Trophoblast cell (in vitro differentiated cells and primary cell): Measurements from ENCODE around the gene C2CD4D.

Experiments
- DNase-seq, 2 donors: peaks; one replicate each; pipeline ENCODE4 v3.0.0-alpha.2; 2016
- H2AFZ ChIP-seq: 2 replicates; pipeline ENCODE4 v1.6.1; 2013; ENCODE audit warnings: low read length, moderate library complexity, mild to moderate bottlenecking; ENCODE audit not compliant: insufficient read depth, poor library complexity
- H2AK5ac ChIP-seq: 2 replicates; pipeline ENCODE4 v1.6.1; 2013; ENCODE audit warnings: mild to moderate bottlenecking, low read length
- H2BK120ac ChIP-seq: 2 replicates; pipeline ENCODE4 v1.6.1; 2013; ENCODE audit warnings: low read length, mild to moderate bottlenecking, moderate library complexity; ENCODE audit not compliant: insufficient read depth, poor library complexity
- H2BK12ac ChIP-seq: 2 replicates; pipeline ENCODE4 v1.6.1; 2013; ENCODE audit warnings: mild to moderate bottlenecking, low read length, moderate library complexity
- H2BK5ac ChIP-seq: 2 replicates; pipeline ENCODE4 v1.6.1; 2013; ENCODE audit warnings: low read length, low read depth, moderate library complexity, mild to moderate bottlenecking; ENCODE audit not compliant: poor library complexity
- H3K14ac ChIP-seq: 2 replicates; pipeline ENCODE4 v1.6.1; 2013; ENCODE audit warnings: mild to moderate bottlenecking, low read length
- H3K18ac ChIP-seq: 2 replicates; pipeline ENCODE4 v1.6.1; 2013; ENCODE audit warnings: mild to moderate bottlenecking, low read length
- H3K23ac ChIP-seq: 2 replicates; pipeline ENCODE4 v1.6.1; 2013; ENCODE audit warnings: low read length
- H3K27ac ChIP-seq: 2 replicates; pipeline ENCODE4 v1.5.1; 2013; ENCODE audit warnings: low read depth, mild to moderate bottlenecking, inconsistent platforms, low read length, moderate library complexity
- H3K27me3 ChIP-seq: 2 replicates; pipeline ENCODE4 v1.6.1; 2013; ENCODE audit warnings: inconsistent platforms, mild to moderate bottlenecking, low read length, moderate library complexity; ENCODE audit not compliant: insufficient read depth
- H3K36me3 ChIP-seq, 2 experiments: 1 replicate in 1 of 2; 2 replicates in 1 of 2; pipeline ENCODE4 v1.6.1; 2013; ENCODE audit warnings: low read length in 2 of 2, mild to moderate bottlenecking in 2 of 2, moderate library complexity in 1 of 2; ENCODE audit not compliant: insufficient read depth in 2 of 2, control insufficient read depth in 1 of 2
- H3K4ac ChIP-seq: 2 replicates; pipeline ENCODE4 v1.6.1; 2013; ENCODE audit warnings: low read depth, mild to moderate bottlenecking, low read length, moderate library complexity
- H3K4me1 ChIP-seq, 2 experiments: 1 replicate in 1 of 2; 2 replicates in 1 of 2; pipeline ENCODE4 v1.6.1; 2013; ENCODE audit warnings: low read length in 2 of 2, mild to moderate bottlenecking in 2 of 2, moderate library complexity in 1 of 2; ENCODE audit not compliant: insufficient read depth in 2 of 2, control insufficient read depth in 1 of 2
- H3K4me2 ChIP-seq: 2 replicates; pipeline ENCODE4 v1.6.1; 2013; ENCODE audit warnings: inconsistent platforms, mild to moderate bottlenecking, low read length, moderate library complexity
- H3K4me3 ChIP-seq: 2 replicates; pipeline ENCODE4 v1.5.1; 2013; ENCODE audit warnings: mild to moderate bottlenecking, low read depth, low read length, inconsistent platforms
- H3K79me1 ChIP-seq: one replicate; pipeline ENCODE4 v1.6.1; 2013; ENCODE audit warnings: low read length
- H3K79me2 ChIP-seq: 2 replicates; pipeline ENCODE4 v1.6.1; 2013; ENCODE audit warnings: low read length, mild to moderate bottlenecking; ENCODE audit not compliant: control insufficient read depth, insufficient read depth, poor library complexity
- H3K9ac ChIP-seq: 2 replicates; pipeline ENCODE4 v1.6.1; 2013; ENCODE audit warnings: mild to moderate bottlenecking, low read length
- H3K9me3 ChIP-seq: 2 replicates; pipeline ENCODE4 v1.6.1; 2013; ENCODE audit warnings: low read depth, mild to moderate bottlenecking, control low read depth, inconsistent platforms, low read length; ENCODE audit not compliant: insufficient read depth
- H4K12ac ChIP-seq: 2 replicates; pipeline ENCODE4 v1.6.1; 2013; ENCODE audit warnings: low read depth, mild to moderate bottlenecking, low read length, moderate library complexity
- H4K8ac ChIP-seq: 2 replicates; pipeline ENCODE4 v1.6.1; 2013; ENCODE audit warnings: low read depth, mild to moderate bottlenecking, low read length, moderate library complexity
- H4K91ac ChIP-seq: one replicate; pipeline ENCODE4 v1.6.1; 2013; ENCODE audit warnings: low read depth, mild to moderate bottlenecking, low read length, moderate library complexity
- WGBS: extraction: QIAGEN DNeasy Blood & Tissue Kit; methylation state at CpG from one replicate; pipeline ENCODE4 v1.1.7; 2013; ENCODE audit warnings: missing lambda C conversion rate; ENCODE audit not compliant: insufficient read length, insufficient coverage; ENCODE audit errors: extremely low coverage; 5-methylcytosine and 5-hydroxymethylcytosine counted together

C2CD4D gene

GRCh38 chr1:151814971-151815545, 24.6 kb downstream of the C2CD4D start:
- Histone ChIP-seq H3K4me2 (no peak overlapping the region), H2AK5ac (no peak overlapping the region), H4K8ac (no peak overlapping the region), H3K23ac (no peak overlapping the region), H3K4me1 (no peaks in the 10 kb centered on the region), H3K36me3 (no peaks in the 10 kb centered on the region), H3K27ac (no peak overlapping the region), H2BK12ac (no peak overlapping the region), H2AFZ (no peak overlapping the region), H3K14ac (no peak overlapping the region), H2BK5ac (no peak overlapping the region), H3K18ac (no peak overlapping the region), H3K4me3 (no peak overlapping the region), H3K9ac (no peak overlapping the region), H4K12ac (no peak overlapping the region), H2BK120ac (no peak overlapping the region), H3K79me2 (no peaks in the 10 kb centered on the region), H3K9me3 (no peaks in the 10 kb centered on the region), H3K4ac (no peak overlapping the region), H3K27me3 (no peaks in the 10 kb centered on the region), H4K91ac (no peak overlapping the region), H3K79me1 (no peaks in the 10 kb centered on the region)
- no CpG with 5 or more reads among the region's 8 CpGs for WGBS
- no peak for DNase-seq

GRCh38 chr1:151814426-151814825, 25.2 kb downstream of the C2CD4D start:
- H2BK12ac ChIP-seq: no peak overlapping the region

GRCh38 chr1:151813271-151813977, 26.2 kb downstream of the C2CD4D start:
- Histone ChIP-seq H2BK5ac (no peak overlapping the region), H3K36me3 (no peaks in the 10 kb centered on the region), H3K4me3 (no peak overlapping the region), H3K4me1 (no peaks in the 10 kb centered on the region), H3K9ac (no peak overlapping the region), H2BK120ac (no peak overlapping the region), H3K23ac (no peak overlapping the region), H3K79me1 (no peaks in the 10 kb centered on the region), H3K27ac (no peak overlapping the region), H4K8ac (no peak overlapping the region), H3K4ac (no peak overlapping the region), H2AFZ (no peak overlapping the region), H3K79me2 (no peaks in the 10 kb centered on the region), H3K4me2 (no peak overlapping the region), H3K27me3 (no peaks in the 10 kb centered on the region), H2BK12ac (no peak overlapping the region), H3K9me3 (no peaks in the 10 kb centered on the region), H4K12ac (no peak overlapping the region), H4K91ac (no peak overlapping the region), H3K18ac (no peak overlapping the region), H2AK5ac (no peak overlapping the region), H3K14ac (no peak overlapping the region)
- no CpG with 5 or more reads among the region's 12 CpGs for WGBS
- DNase-seq: no peak

More at GRCh38 chr1:151814426-151814825, 25.2 kb downstream of the C2CD4D start:
- Histone ChIP-seq H3K18ac (no peak overlapping the region), H3K23ac (no peak overlapping the region), H3K4ac (no peak overlapping the region), H2BK5ac (no peak overlapping the region), H3K36me3 (no peaks in the 10 kb centered on the region), H2AFZ (no peak overlapping the region), H4K12ac (no peak overlapping the region), H3K4me2 (no peak overlapping the region), H3K4me3 (peak overlapping the region; percentile 15), H2BK120ac (no peak overlapping the region), H3K4me1 (no peaks in the 10 kb centered on the region), H3K27me3 (no peaks in the 10 kb centered on the region), H3K9ac (no peak overlapping the region), H2AK5ac (no peak overlapping the region), H4K8ac (no peak overlapping the region), H3K79me2 (no peaks in the 10 kb centered on the region), H3K27ac (no peak overlapping the region), H3K79me1 (no peaks in the 10 kb centered on the region), H4K91ac (no peak overlapping the region), H3K14ac (no peak overlapping the region), H3K9me3 (no peaks in the 10 kb centered on the region)
- DNase-seq: no peak
- no CpG with 5 or more reads among the region's 15 CpGs for WGBS

GRCh38 chr1:151811181-151811580, 28.4 kb downstream of the C2CD4D start:
- H2BK5ac ChIP-seq: no peak overlapping the region
- peak; percentile 16 to 68 for DNase-seq
- no peaks in the 10 kb centered on the region for H3K36me3 ChIP-seq
- H4K91ac ChIP-seq: no peak overlapping the region
- H4K8ac ChIP-seq: no peak overlapping the region
- no peak overlapping the region for H3K4me2 ChIP-seq
- no peak overlapping the region for H3K27ac ChIP-seq
- H2BK12ac ChIP-seq: no peak overlapping the region
- no peak overlapping the region for H4K12ac ChIP-seq
- H2BK120ac ChIP-seq: no peak overlapping the region
- WGBS: no CpG with 5 or more reads among the region's 9 CpGs
- no peak overlapping the region for H3K23ac ChIP-seq
- H3K4ac ChIP-seq: no peak overlapping the region
- H2AK5ac ChIP-seq: no peak overlapping the region
- no peaks in the 10 kb centered on the region for H3K79me1 ChIP-seq
- no peaks in the 10 kb centered on the region for H3K79me2 ChIP-seq
- H3K27me3 ChIP-seq: no peaks in the 10 kb centered on the region
- H3K9ac ChIP-seq: no peak overlapping the region
- H3K14ac ChIP-seq: no peak overlapping the region
- H3K4me3 ChIP-seq: no peak overlapping the region
- H3K18ac ChIP-seq: no peak overlapping the region
- H3K4me1 ChIP-seq: no peaks in the 10 kb centered on the region
- no peak overlapping the region for H2AFZ ChIP-seq
- no peaks in the 10 kb centered on the region for H3K9me3 ChIP-seq
